GM18867 (cell line): ENCODE measurements around the gene XRCC2.
"Not testable (repeated sequence)": the region's sequence is repeated elsewhere in the genome, so short reads cannot be mapped to it uniquely, and the experiment has no call there.

Experiments used
- ATAC-seq: cut with Tn5 transposase; IDR thresholded peaks from one replicate; pipeline ENCODE4 v1.9.1; 2021; ENCODE audit warnings: mild to moderate bottlenecking, moderate library complexity; ENCODE audit not compliant: unreplicated experiment

Gene XRCC2

GRCh38 chr7:152666078-152666477 is 9.9 kb downstream of the XRCC2 start:
- no peak for ATAC-seq

DNA sequence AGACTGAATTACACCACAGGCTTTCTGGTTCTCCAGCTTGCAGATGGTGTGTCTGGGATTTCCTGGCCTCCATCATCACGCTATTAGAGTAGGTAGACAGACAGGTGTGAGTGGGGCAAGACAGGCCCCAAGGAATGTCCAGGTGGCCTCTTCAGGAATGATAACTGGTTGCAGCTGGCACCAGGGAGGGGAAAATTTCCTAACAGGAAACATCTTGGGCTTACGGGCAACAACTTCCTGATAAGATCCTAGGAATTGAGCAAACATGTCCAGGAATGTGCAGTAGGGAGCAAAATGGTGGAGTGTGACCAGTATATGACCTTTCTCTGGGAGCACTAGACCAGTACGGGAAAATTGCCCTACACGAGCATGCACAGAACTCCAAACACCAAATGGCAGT is 11.3 kb downstream of the XRCC2 start:
- no peak for ATAC-seq

- no peak for ATAC-seq
Measured at GRCh38 chr7:152663931-152664330, 12.0 kb downstream of the XRCC2 start.

DNA sequence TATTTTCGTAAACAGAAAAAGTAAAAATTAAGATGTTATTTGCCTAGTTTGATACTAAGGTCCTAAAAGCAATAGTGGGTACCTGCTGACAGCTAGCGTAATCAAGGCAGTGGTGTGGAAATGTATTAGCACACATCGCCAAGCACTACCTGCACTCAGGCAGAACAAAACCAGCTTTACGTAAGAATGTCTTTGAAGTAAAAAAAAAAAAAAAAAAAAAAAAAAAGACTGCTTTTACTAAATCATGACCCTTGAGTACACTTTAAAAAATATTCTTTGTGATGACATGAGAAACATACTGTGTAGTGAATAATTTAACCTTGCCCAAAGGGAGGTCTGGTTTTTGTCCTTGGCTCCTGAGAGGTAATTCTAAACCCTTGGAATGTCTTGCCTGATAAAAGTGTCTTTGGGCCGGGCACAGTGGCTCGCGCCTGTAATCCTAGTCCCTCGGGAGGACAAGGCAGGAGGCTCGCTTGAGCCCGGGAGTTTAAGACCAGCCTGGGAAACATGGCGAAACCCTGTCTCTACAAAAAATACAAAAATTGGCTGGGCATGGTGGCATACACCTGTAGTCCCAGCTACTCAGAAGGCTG is 12.7 kb downstream of the XRCC2 start:
- ATAC-seq, result no peak

DNA sequence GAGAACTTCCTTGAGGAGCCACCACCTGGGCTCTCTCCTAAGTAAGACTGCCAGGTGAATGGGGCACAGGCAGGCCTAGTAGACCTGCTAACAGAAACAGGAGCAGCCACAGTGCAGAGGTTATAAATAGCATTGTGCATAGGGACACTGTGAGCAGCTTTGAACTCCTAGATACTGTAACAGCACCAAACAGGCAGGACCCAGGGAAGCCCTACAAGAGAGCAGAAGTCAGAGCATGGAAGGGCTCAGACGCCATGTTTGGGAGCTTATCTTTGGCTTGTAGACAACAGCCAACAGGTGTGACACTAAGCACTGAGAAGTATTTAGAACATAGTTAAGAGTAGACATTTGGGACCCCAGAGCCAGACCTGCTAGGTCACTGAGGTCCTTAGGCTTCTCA is 14.5 kb downstream of the XRCC2 start:
- ATAC-seq, result no peak

DNA sequence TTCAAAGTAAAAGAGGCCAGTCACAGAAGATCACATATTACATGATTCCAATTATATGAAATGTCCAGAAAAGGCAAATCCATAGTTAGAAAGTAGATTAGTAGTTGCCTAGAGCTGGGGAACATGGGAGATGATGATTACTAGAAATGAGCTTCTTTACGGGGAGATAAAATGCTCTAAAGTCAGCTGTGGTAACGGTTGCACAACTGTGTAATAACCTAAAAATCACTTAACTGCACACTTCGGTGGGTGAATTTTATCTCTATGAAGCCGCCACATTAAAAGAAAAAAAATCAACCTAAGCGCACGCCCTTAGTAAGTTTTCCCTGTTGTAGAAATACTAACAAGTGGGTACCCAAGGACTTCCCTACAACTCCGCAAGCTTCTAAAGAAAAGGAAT is 15.9 kb downstream of the XRCC2 start:
- no peak for ATAC-seq

GRCh38 chr7:152654971-152655370 is 21.0 kb downstream of the XRCC2 start:
- ATAC-seq, result no peak

DNA sequence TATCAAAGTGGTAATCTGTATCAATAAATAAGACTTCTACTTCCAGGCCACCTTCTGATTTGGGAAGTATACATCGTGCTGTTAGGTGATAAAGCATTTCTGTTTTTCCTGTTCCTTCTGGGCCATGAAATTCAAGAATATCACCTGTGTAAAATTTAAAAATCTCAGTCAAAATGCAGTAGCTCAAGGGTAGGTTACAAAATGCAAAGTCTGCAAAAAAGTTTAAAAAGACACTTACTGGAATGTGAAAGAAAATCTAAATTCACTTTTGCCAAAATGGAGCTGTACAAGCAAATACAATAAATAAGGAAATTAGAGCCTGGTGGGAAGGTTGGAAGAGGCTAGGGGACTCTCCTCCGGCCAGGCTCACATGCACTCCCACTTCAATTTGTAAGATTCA is 26.7 kb downstream of the XRCC2 start:
- ATAC-seq, result no peak

- no peak for ATAC-seq
Measured at GRCh38 chr7:152647009-152647408, 28.9 kb downstream of the XRCC2 start.

DNA sequence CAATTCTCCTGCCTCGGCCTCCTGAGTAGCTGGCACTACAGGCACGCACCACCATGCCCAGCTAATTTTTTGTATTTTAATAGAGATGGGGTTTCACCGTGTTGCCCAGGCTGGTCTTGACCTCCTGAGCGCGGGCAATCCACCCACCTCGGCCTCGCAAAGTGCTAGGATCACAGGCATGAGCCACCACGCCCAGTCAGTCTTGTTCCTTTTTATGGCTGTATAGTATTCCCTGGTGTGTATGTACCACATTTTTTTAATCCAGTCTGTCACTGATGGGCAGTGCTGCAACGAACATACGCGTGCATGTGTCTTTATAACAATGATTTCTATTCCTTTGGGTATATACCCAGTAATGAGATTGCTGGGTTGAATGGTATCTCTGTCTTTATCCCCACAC is 29.4 kb downstream of the XRCC2 start:
- not testable (repeated sequence) for ATAC-seq

GRCh38 chr7:152643979-152644559 is 31.9 kb downstream of the XRCC2 start:
- ATAC-seq, result no peak

GRCh38 chr7:152641384-152641783 is 34.6 kb downstream of the XRCC2 start:
- ATAC-seq, result no peak

- ATAC-seq, result no peak
Measured at GRCh38 chr7:152640829-152641228, 35.1 kb downstream of the XRCC2 start.

DNA sequence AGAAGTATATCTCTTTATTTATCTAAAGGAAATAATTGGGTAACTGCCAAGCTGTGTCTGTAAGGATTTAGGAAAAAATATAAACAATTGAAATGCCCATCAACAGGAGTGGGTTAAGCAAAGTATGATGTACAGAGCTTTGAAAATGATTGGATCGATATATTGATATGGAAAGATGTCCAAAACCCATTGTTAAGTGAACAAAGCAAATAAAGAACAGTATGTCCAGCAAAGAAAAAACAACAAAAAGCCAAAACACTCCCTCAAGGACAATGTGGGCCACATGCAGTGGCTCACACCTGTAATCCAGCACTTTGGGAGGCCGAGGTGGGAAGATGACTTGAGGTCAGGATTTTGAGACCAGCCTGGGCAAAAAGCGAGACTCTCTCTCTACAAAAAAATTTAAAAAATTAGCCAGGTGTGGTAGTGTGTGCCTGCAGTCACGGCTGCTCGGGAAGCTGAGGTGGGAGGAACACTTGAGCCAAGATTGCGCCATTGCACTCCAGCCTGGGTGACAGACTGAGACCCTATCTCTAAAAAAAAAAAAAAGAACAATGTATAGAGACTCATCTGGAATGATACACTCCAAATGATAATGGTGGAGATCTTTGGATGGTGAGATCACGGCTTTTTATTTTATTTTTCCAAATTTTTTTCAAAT is 37.9 kb downstream of the XRCC2 start:
- ATAC-seq, result no peak

- no peak for ATAC-seq
Measured at GRCh38 chr7:152637161-152637560, 38.8 kb downstream of the XRCC2 start.

DNA sequence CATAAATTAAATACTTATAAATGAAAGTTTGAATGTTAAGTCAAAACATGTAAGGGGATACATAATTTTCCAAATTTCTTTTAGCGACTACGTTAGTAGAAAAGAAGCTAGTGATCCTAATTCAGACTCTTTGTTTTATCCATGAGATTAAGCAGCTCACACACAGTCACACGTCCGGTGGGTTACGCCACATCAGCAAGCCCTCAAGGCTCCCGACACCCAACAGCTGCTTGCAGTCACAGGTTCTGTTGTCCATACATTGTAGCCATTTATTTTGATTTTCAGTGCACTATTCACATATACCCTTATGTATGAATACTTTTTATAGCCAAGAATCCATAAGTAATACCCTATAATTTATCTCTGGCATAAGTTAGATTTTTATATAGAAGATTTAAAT is 39.5 kb downstream of the XRCC2 start:
- no peak for ATAC-seq

GRCh38 chr7:152633504-152633903 is 42.4 kb downstream of the XRCC2 start:
- ATAC-seq, result no peak

GRCh38 chr7:152633072-152633471 is 42.9 kb downstream of the XRCC2 start:
- no peak for ATAC-seq

GRCh38 chr7:152628772-152629171 is 47.2 kb downstream of the XRCC2 start:
- not testable (repeated sequence) for ATAC-seq

GRCh38 chr7:152624228-152624627 is 51.7 kb downstream of the XRCC2 start:
- no peak for ATAC-seq

- ATAC-seq, result no peak
Measured at GRCh38 chr7:152621426-152621825, 54.5 kb downstream of the XRCC2 start.

DNA sequence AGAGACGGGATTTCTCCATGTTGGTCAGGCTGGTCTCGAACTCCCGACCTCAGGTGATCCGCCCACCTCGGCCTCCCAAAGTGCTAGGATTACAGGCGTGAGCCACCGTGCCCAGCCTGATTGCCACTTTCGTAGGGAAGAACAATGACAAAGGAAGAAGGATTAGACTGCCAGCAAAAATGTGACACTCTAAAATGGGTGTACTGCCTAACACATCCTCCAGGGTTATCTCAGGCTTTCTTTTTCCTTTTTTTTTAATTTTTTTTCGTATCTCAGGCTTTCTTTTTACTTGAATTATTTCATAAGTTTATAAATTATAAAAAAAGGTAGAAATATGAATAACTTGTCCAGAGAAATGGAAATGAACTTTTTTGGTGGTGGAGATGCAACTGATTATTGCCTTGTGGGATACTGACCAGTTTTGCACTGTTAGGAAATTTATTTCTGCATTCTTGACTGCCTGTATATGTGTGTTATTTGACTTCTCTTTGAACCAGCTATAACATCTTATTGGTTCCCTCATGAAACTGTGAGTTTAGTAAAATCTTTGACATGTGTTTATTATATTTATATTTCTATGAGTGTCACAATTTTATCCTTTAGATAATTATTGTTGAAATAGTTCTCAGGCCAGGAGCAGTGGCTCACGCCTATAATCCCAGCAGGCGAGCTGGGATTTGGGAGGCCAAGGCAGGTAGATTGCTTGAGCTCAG is 56.8 kb downstream of the XRCC2 start:
- ATAC-seq, result no peak
